Mucosa of descending colon (tissue), 3 donors: ENCODE data around the gene SGMS1. TPM values are rescaled to one million over a fixed set of nuclear protein-coding genes. Genes with fewer than 3 reads are reported as not detected.
"Not testable (repeated sequence)": the region's sequence is repeated elsewhere in the genome, so short reads cannot be mapped to it uniquely, and the experiment has no call there.

ENCODE experiments used
- ATAC-seq: fragments of 200-7000 bp; cut with Tn5 transposase; one replicate; pipeline ENCODE4 v1.9.1; 2020; ENCODE audit warnings: mild to moderate bottlenecking, moderate library complexity
- DNase-seq, 3 donors: peaks; one replicate each; pipeline ENCODE4 v3.0.0-alpha.2; 2020
- H3K36me3 ChIP-seq: fragments of 200-600 bp; one replicate; pipeline ENCODE4 v1.8.0; 2021; ENCODE audit warnings: low read depth, mild to moderate bottlenecking
- H3K4me1 ChIP-seq: fragments of 200-600 bp; one replicate; pipeline ENCODE4 v1.8.0; 2021; ENCODE audit warnings: low read depth, mild to moderate bottlenecking
- H3K4me3 ChIP-seq: fragments of 200-600 bp; one replicate; pipeline ENCODE4 v1.8.0; 2021; ENCODE audit warnings: mild to moderate bottlenecking
- H3K9me3 ChIP-seq: fragments of 200-600 bp; one replicate; pipeline ENCODE4 v1.8.0; 2021; ENCODE audit warnings: mild to moderate bottlenecking
- CTCF ChIP-seq: fragments of 200-600 bp; IDR thresholded peaks from one replicate; pipeline ENCODE4 v1.8.0; 2022; ENCODE audit warnings: antibody characterized with exemption, mild to moderate bottlenecking
- intact Hi-C, 2 donors: fragments of 100-400 bp; cut with DNase I in 1 of 2; cut with micrococcal nuclease in 1 of 2; formaldehyde crosslinking; loops; one replicate each; pipeline versions ENCODE4 v1.11.0 to v1.11.1; 2022; cut with DNase I, micrococcal nuclease
- total RNA-seq, 3 donors: library from RNA; stranded (reverse); fragmentation: NEBNext Ultra II Directional in 2 of 3; extraction: Animal tissue kit (Norgen Biotek cat#: 25700) in 2 of 3; gene quantifications; one replicate each; pipeline versions ENCODE4 v1.2.1 to v1.2.4, GENCODE V29; 2021 to 2023
- donor health status: DM: no; HTN: no; CAD: no; lungs with moderate emphysema.
- donor health status: DM: no; HTN: no; CAD: no.
- donor health status: DM: no; HTN: yes; CAD: no.

SGMS1 gene
- total RNA-seq, 3 donors from 2014 or later = 14.4 to 28.4 (median 20.0) TPM

GRCh38 chr10:50552771-50553535, 70.8 kb downstream of the SGMS1 start:
- no peaks in the 10 kb centered on the region for H3K36me3 ChIP-seq
- DNase-seq (peak in 1 of 3 donors; percentile 56), ATAC-seq (peak; percentile 80)
- peaks cover 3% of the 10 kb centered on the region for H3K9me3 ChIP-seq
- no peak for TF ChIP-seq CTCF
- no peaks in the 10 kb centered on the region for H3K4me1 ChIP-seq
- intact Hi-C loops = no loop called here
- H3K4me3 ChIP-seq = no peak overlapping the region

- H3K4me1 ChIP-seq = no peaks in the 10 kb centered on the region
Observed at GRCh38 chr10:50552308-50552707, 71.4 kb downstream of the SGMS1 start.

GRCh38 chr10:50551894-50552293, 71.9 kb downstream of the SGMS1 start:
- Histone ChIP-seq H3K4me1 (no peaks in the 10 kb centered on the region), H3K9me3 (peaks cover 3% of the 10 kb centered on the region), H3K4me3 (no peak overlapping the region), H3K36me3 (no peaks in the 10 kb centered on the region)
- DNase-seq (no peak), ATAC-seq (no peak)
- TF ChIP-seq CTCF = no peak
- intact Hi-C loops = no loop called here

More at GRCh38 chr10:50552308-50552707, 71.4 kb downstream of the SGMS1 start:
- ATAC-seq (no peak), DNase-seq (no peak)
- Histone ChIP-seq H3K9me3 (peaks cover 3% of the 10 kb centered on the region), H3K36me3 (no peaks in the 10 kb centered on the region), H3K4me3 (no peak overlapping the region)
- TF ChIP-seq CTCF = no peak
- intact Hi-C loops = no loop called here

- no peaks in the 10 kb centered on the region for H3K4me1 ChIP-seq
- DNase-seq = peak in 1 of 3 donors; percentile 30
- ATAC-seq = peak; percentile 90
- H3K36me3 ChIP-seq = no peaks in the 10 kb centered on the region
- peaks cover 3% of the 10 kb centered on the region for H3K9me3 ChIP-seq
- H3K4me3 ChIP-seq = no peak overlapping the region
- intact Hi-C loops = no loop called here
- TF ChIP-seq CTCF = no peak
Observed at GRCh38 chr10:50550291-50550839, 73.4 kb downstream of the SGMS1 start.

GRCh38 chr10:50549186-50549585, 74.6 kb downstream of the SGMS1 start:
- DNase-seq, intact Hi-C loops, H3K4me1 ChIP-seq, ATAC-seq, H3K9me3 ChIP-seq, H3K36me3 ChIP-seq, H3K4me3 ChIP-seq: not testable (repeated sequence)

- intact Hi-C loops, H3K9me3 ChIP-seq, H3K36me3 ChIP-seq, H3K4me3 ChIP-seq, DNase-seq, ATAC-seq, H3K4me1 ChIP-seq: not testable (repeated sequence)
Observed at GRCh38 chr10:50548481-50548880, 75.3 kb downstream of the SGMS1 start.

- DNase-seq, intact Hi-C loops, ATAC-seq, H3K9me3 ChIP-seq, H3K4me3 ChIP-seq, H3K36me3 ChIP-seq, H3K4me1 ChIP-seq: not testable (repeated sequence)
Observed at GRCh38 chr10:50546287-50546686, 77.5 kb downstream of the SGMS1 start.
